CD4-positive, alpha-beta T cell treated with Interleukin-15 for 4 hours (primary cell): ENCODE results near the gene ROMO1.
"Not testable (repeated sequence)": the region's sequence is repeated elsewhere in the genome, so short reads cannot be mapped to it uniquely, and the experiment has no call there.

Experiments
- DNase-seq: peaks from one replicate; pipeline ENCODE4 v3.0.0-alpha.2; 2020; ENCODE audit warnings: low spot score

The ROMO1 gene

DNA sequence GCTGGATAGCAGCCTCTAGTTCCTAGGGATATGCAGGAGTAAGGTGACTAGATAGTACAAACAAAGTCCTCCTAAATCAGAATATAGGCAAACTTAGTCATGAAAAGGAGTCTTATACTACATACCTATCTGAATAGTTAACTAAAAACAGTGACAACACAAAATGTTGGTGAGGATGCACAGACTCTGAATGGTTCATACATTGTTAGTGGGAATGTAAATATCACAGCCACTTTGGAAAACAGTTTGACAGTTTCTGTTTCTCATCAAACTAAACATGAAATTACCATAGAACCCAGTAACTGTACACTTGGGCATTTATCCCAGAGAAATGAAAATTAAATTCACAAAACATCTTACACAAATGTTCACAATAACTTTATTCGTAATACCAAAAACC, 17.2 kb upstream of the ROMO1 start:
- no peak for DNase-seq

DNA sequence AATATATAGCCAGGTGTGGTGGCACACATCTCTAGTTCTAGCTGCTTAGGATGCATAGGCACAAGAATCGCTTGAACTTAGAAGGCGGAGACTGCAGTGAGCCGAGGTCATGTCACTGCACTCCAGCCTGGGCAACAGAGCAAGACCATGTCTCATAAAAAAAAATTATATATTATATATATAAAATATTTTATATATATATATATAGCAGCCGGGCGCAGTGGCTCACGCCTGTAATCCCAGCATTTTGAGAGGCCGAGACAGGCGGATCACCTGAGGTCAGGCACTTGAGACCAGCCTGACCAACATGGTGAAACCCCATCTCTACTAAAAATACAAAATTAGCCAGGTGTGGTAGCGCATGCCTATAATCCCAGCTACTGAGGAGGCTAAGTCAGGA, 13.8 kb upstream of the ROMO1 start:
- DNase-seq: not testable (repeated sequence)

DNA sequence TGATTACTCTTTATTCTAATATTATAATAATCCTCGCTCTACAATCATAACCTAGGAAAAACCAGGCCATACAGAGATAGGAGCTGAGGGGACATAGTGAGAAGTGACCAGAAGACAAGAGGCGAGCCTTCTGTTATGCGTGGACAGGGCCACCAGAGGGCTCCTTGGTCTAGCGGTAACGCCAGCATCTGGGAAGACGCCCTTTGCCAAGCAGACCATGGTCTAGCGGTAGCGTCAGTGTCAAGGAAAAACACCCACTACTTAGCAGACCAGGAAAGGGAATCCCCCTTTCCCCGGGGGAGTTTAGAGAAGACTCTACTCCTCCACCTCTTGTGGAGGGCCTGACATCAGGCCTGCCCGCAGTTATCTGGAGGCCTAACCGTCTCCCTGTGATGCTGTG, 12.3 kb upstream of the ROMO1 start:
- not testable (repeated sequence) for DNase-seq

DNA sequence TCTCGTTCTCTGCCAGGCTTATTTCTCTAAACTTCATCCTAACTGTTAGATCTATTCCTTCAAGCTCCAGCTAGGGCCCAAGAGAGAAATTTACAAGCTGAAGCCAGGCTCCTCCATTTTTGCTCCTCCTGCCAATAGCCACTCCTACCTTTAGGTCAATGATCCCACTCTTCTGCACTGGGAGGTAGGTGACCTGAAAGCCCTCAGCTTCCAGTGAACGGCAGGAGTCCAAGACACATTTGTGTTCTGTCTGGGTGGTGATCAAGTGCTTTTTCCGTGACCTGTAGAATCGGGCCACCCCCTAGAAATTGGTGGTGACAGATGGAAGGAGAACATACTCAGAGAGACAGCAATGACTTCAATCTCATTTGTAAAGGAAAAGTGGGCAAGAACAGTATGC, 8.9 kb upstream of the ROMO1 start:
- no peak for DNase-seq

DNA sequence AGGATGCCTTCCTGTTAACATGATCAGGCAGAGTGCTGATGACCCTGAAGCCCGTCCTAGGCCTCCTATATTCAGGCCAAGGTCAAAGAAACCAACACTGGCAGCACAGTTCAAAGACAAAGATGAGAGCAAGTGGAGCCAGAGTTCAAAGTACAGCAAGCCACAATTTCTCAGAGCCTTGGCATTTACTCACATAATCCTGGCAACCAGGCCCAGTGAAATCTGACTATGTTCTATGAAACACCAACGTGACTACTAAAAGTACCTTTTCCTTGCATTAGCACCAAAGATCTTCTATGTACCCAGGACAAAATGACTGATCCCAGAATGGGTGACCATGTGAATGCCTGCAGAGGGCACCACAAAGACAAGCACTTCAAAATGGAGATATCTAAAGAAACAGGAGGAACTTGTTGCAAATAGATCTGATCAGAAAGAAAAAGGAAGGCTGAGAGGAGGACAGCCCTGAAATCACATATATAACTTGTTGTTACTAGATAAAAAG, 3.9 kb upstream of the ROMO1 start:
- no peak for DNase-seq

DNA sequence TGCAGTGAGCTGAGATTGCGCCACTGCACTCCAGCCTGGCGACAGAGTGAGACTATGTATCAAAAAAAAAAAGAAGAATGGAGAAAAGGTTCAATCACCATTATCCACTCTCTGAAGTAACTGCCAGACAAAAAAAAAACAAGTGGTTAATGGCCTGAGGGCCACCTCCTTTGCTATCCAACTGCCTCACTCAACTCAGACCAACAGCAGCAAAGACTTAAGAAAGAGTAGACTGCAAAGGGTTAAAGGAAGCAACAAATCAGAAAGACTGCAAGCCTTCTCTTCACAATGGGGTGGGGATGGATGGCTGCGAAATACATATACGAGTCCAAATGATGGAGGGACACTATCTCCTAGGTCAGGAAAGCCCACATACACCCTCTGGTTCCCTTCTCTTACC, 3.2 kb upstream of the ROMO1 start:
- no peak for DNase-seq

DNA sequence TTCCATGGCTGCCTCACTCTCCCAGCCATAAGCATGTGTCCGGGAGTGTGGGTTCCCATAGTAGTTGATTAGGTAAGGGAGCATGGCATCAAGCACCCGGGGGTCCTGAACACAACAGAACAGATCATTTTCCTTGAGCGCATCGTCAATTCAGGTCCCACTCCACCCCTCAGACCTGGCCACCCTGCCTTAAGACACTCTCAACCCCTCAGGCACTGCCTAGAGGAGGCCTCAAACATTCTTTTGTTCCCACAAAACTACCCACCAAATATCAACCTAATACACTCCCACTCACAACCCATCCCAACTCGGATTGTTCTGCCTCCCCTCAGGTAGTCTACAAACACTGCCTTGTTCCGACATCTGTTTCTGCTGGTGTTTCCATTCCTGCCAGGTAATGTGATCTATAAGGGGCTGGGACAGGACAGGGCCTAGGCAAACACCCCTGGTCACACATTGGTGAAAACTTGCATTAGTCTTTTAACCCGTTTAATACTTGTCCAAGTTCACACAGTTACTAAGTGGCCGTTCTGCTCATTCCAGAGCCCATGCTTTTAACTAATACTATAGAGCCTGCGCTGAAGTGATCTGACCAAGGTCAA, 1.4 kb upstream of the ROMO1 start:
- DNase-seq: no peak

DNA sequence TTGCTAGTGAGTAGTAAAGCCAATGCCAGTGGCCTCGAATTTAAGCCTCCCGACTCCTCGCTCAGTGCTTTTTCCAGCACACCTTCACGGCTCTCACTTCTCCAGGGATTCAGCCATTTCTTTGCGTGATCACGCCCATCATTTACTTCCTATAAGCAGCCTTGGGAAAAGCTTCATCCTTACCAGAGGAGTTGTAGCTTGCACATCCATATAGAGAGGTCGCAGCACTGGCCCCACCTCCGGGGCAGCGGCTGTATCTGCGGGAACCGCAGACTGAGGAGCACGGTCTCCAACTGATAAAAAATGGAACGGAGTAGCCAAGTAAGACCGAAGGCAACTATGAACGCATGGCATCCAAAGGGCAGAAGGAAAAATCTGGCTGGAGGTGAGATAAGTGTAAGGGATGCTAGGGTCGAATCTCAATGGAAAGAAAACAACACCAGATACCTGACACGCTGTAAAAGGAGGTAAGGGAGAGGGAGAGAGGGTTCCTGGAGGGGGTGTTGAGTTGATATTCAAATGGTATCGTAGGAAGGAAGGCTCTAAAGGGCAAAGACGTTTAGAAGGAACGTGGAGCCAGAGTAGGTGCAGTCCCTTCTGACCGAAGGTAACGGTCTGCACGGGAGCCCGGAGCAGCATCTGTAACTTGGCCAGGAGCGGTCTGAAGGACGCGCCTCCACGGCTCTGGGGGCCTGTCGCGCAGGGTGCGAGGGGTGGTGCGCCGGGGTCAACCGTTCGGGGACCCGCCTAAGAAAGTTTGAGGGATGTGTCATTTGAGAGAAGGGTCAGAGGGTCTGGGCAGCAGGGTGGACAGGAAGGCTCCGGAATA, 693 bp upstream of the ROMO1 start:
- DNase-seq: no peak

DNA sequence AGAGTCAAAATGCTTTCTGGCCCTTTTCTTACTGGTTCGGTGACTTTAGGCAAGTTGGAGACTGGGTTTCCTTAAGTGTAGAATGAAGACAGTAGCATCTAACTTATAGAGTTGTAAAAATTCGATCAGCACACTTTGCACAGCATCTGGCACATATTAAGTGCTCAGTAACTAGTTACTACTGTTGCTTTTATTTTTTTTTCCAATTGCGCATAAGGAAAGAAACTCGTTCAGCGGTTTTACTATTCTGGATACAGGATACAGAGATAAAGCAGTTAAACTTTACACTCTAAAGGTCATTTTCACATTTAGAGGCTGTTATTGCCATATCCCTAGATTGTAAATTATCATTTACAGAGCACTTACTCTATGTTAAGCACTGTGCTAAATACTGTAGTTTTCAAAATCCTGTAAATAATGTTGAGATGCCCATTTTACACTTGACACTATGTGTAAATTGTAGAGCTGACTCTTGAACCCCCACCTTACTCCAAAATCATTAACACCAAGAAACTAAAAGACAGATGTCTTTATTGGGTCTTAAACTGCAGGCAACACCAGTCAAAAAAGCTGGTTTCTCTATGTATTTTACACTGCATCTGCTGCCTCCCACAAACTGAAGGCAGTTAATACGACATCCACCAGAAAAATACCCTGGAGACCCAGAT, 886 bp downstream of the ROMO1 start:
- no peak for DNase-seq

DNA sequence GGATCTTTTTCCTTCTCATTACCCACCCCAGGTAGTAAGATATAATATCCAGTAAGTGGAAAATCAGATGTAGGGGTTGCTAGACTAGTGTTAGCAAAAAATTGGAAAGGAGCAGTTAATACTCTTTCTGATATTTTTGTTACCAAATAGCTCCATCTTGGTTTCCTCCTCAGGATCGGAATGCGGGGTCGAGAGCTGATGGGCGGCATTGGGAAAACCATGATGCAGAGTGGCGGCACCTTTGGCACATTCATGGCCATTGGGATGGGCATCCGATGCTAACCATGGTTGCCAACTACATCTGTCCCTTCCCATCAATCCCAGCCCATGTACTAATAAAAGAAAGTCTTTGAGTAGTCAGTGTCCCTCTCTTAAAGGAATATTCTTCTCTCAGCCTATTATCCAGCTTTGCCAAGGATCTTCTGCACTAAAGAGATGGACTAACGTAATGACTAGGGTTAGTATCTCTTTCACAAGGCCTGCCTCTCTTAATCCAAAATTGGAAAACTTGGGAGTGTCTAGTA, 1.5 kb downstream of the ROMO1 start:
- DNase-seq: no peak

DNA sequence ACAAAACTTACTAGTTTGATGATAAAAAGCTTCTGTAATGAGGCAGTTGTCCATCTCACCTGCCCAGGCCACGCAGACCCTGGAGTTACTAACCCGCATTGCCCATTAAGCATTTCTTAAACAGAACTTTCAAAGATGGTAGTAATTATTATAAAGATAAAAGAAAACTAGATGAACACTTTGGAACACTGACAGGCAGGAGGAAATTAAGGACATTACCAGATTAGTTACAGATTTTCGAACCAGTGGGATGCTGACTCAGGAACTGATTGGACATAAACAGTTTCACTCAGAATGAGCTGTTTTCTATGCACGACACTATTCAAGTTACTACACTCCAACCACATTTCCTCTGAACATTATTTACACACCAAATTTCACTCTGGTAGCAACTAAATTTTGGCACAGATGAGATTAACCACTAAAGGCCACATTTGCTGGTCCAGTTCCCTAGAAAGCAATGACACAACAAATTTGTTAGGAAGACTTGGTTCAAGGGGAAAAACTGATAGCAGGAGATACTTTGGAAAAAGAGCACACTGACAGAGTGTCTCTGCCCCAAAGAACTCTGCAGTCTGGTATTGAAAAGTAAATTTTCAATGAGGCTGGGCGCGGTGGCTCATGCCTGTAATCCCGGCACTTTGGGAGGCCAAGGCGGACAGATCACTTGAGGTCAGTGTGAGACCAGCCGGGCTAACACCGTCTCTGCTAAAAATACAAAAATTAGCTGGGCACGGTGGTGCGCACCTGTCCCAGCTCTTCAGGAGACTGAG, 3.0 kb downstream of the ROMO1 start:
- no peak for DNase-seq

DNA sequence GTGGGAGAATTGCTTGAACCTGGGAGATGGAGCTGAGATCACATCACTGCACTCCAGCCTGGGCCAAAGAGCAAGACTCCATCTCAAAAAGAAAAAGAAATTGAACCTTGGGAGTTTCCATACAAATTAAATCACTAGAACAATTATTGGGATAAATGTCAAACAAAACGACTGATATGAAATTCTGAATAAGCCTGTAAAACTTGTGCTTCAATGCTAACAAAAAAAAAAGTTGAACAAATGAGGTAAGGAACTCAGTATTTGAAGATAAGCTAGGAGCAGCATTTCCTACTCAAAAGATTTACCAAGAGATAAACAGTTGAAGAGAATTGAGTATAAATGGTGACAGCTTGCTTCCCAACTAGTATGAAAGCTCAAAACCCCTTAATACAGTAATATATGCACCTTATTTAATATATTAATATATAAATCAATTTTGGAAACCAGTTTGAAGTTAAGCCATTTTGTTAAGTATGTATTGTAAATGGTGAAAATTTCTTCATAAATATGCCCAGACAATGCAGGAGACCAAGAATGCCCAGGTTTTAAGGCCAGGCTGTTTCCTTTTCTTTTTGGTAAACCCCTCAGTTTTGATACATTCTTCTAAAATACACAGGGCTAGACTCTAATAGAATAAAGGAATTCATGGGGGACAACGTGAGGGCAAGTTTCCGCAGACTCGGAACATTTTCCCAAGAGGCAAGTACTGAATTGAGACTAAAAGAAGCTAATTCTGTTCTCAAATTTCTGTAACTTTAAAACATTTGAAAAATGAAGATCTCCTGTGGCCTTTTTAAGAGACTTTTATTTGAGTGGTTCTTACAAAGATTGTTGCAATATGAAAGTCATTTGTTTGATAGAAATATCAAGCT, 3.9 kb downstream of the ROMO1 start:
- no peak for DNase-seq

DNA sequence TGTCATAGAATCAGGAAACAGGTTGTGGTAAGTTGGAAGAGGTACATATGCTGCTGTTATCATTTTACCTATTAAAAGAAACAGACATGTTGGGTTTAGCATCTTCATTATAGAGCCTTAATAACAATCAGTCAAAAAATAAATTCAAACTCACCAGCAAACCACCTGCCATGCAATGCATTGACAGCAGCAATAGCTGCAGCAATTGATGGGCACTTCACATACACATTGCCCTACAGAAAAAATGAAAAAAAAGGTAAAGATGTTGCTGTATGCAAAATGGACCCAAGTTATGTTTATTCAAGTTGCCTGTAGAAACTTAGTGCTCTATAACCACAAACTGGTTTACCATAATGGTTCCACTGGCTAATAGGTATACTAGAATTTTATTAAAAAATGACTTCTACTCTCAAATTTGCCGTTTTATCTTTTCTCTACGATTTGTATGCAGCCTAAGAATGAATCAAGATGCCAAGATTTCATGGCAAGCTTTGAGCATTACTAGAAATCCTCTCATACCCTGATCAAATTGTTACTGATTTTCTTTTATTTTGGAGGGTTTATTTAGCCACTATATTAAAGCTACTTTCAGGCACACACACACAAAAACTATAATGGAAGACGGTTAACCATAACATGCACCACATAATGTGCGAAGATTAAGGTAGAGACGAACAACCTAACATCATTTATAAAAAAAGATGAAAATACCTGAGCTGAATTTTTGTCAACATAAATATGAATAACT, 5.5 kb downstream of the ROMO1 start:
- DNase-seq: no peak

DNA sequence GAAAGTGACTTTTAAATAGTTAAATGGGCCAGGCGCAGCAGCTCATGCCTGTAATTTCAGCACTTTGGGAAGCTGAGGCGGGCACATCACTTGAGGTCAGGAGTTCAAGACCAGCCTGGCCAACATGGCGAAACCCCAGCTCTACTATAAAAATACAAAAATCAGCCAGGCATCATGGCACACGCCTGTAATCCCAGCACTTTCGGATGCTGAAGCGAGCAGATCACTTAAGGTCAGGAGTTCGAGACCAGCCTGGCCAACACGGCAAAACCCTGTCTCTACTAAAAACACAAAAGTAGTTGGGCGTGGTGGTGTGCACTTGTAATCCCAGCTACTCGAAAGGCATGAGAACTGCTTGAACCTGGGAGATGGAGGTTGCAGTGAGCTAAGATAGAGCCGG, 6.7 kb downstream of the ROMO1 start:
- DNase-seq: not testable (repeated sequence)

DNA sequence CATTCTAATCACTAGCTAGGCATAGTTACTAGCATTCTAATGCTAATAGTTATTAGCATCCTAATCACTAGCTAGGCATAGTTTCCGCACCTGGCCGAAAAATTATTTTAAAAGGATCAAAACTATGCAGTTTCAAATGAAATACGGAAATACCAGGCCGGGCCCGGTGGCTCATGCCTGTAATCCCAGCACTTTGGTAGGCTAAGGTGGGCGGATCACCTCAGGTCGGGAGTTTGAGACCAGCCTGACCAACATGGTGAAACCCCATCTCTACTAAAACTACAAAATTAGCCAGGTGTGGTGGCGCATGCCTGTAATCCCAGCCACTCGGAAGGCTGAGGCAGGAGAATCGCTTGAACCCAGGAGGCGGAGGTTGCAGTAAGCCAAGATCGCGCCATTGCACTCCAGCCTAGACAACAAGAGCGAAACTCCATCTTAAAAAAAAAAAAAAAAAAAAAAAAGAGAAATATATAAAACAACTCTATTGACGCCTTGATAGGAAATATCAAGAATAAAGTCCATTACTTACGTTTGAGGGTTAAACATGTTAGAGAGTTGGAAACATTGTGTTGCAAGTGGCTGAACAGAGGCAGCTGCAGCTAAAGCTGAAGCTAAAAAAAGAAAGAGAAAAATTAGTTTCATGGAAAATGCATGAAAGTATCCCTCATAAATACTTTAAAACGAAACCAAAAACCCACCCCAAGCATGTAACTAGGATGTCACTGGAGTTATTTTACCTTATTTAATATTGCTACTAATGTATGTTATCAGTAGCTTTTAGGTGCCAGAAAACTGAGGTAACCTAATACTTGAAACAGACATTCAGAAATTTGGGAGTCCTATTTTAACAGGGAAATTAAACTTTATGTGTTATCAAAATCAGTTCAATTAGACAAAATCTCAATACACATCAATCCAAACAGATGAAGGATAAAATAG, 7.7 kb downstream of the ROMO1 start:
- not testable (repeated sequence) for DNase-seq

DNA sequence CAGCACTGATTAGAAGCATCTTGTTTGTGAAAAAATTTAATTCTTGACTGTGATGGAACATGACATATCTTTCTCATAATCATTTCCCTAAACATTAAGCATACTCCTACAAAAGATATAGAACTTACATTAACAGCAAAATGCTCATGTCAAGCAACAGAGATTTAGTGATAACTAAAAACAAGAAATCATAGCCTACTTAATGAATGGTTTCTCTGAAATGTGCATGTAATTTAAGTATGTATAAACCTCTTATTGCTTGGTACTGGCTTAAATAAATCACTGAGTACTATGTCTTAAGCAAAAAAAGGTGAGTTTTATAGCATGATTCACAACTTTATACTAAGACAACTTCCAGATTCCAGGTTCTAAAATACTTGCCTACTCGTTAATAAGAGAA, 9.3 kb downstream of the ROMO1 start:
- DNase-seq: no peak

DNA sequence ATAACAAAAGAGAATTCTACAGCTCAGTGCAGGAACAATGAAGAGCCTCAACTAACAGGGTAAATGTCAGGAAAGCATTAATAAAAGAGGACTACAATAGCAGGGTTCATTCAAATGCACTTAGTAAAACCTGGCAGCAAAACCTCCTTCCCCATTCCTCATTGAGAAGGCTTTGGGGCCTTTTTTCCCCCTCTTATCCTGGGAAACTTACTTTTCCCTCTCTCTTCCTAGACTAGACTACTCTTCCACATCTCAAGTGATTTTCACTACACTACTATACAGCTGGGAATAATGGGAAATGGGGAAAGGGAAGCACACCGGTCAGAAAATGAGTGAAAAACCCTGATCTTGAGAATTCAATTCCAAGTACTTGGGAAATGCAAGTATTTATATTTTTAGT, 10.1 kb downstream of the ROMO1 start:
- DNase-seq: no peak

DNA sequence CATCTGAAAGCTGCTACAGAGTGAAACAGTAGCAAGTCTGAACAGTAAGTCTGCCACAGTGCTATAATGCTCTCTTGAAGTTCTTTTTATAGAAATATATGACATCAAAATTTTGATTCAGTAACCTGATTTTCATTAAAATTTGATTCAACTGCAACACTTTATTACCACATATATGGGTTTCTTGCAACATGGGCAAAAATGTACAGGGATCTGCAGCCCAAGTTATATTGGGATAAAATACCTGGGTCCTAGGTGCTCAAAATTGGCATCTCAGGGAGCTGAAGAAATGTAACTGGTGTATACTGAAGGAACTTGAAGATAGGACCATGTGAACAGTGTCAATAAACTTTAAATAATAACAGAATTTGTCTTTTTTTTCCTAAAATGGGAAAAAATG, 10.8 kb downstream of the ROMO1 start:
- no peak for DNase-seq

DNA sequence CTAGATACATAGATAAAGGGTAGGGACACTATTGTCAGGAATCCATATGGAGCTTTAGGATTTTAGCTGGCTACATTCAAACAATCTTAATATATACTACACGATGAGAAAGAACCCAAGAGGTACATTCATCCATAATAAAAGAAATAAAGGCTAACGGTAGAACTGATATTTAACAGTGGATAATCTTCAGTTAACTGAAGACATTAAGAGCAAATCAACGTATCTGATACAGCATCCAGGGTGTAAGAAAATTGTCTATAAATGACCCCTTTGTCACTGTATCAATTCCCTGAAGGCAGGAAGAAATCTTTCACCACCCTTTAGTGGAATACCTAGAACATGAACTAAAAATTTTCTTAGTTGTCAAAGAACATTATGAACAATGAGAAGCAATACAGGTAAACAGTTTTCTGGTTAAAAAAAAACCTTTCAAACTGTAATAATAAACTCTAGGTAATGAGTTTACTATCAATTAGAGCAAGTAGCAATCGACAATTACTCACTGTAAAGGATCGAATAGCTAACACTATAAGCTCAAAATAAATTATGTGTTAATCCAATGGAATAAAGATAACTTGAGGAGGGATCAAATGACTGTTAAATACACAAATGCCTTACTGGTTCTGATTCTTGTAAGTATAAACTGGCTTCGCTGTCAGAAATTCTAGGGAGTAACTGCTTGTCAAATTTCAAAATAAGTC, 11.8 kb downstream of the ROMO1 start:
- DNase-seq: no peak
